HG03342 (cell line): ENCODE data around the gene SLC36A4.
"Not testable (repeated sequence)": the region's sequence is repeated elsewhere in the genome, so short reads cannot be mapped to it uniquely, and the experiment has no call there.

Experiments used
- ATAC-seq: cut with Tn5 transposase; IDR thresholded peaks from one replicate; pipeline ENCODE4 v1.9.1; 2021; ENCODE audit warnings: mild to moderate bottlenecking, moderate library complexity; ENCODE audit not compliant: unreplicated experiment

The SLC36A4 gene

GRCh38 chr11:93197380-93198214, at the start of gene SLC36A4:
Gene SLC36A4, minus strand, starts transcription at chr11:93197991. Its CDS starts 159 bp downstream, at chr11:93197832.
- ATAC-seq, result peak; percentile 82

- not testable (repeated sequence) for ATAC-seq
Measured at GRCh38 chr11:93246790-93247189, 49.0 kb upstream of the SLC36A4 start.

- no peak for ATAC-seq
Measured at GRCh38 chr11:93244018-93244417, 46.2 kb upstream of the SLC36A4 start.

- no peak for ATAC-seq
Measured at GRCh38 chr11:93239966-93240365, 42.2 kb upstream of the SLC36A4 start.

GRCh38 chr11:93238956-93239355, 41.2 kb upstream of the SLC36A4 start:
- ATAC-seq, result no peak

GRCh38 chr11:93236741-93237675, 39.2 kb upstream of the SLC36A4 start:
- peak; percentile 69 for ATAC-seq

GRCh38 chr11:93234602-93235207, 36.9 kb upstream of the SLC36A4 start:
- peak; percentile 94 for ATAC-seq

- no peak for ATAC-seq
Measured at GRCh38 chr11:93229876-93230275, 32.1 kb upstream of the SLC36A4 start.

- no peak for ATAC-seq
Measured at GRCh38 chr11:93225662-93226061, 27.9 kb upstream of the SLC36A4 start.

- ATAC-seq, result no peak
Measured at GRCh38 chr11:93221539-93221938, 23.7 kb upstream of the SLC36A4 start.

GRCh38 chr11:93220078-93220477, 22.3 kb upstream of the SLC36A4 start:
- no peak for ATAC-seq

GRCh38 chr11:93219440-93219839, 21.6 kb upstream of the SLC36A4 start:
- peak; percentile 67 for ATAC-seq

- no peak for ATAC-seq
Measured at GRCh38 chr11:93216511-93217101, 18.8 kb upstream of the SLC36A4 start.

- no peak for ATAC-seq
Measured at GRCh38 chr11:93213622-93214021, 15.8 kb upstream of the SLC36A4 start.

GRCh38 chr11:93212094-93212493, 14.3 kb upstream of the SLC36A4 start:
- no peak for ATAC-seq

GRCh38 chr11:93209466-93209865, 11.7 kb upstream of the SLC36A4 start:
- ATAC-seq, result no peak

- no peak for ATAC-seq
Measured at GRCh38 chr11:93208663-93209270, 11.0 kb upstream of the SLC36A4 start.

- no peak for ATAC-seq
Measured at GRCh38 chr11:93199616-93200015, 1.8 kb upstream of the SLC36A4 start.

GRCh38 chr11:93198215-93198845, 539 bp upstream of the SLC36A4 start:
- ATAC-seq, result no peak

- ATAC-seq, result peak; percentile 29
Measured at GRCh38 chr11:93196816-93197379, 893 bp downstream of the SLC36A4 start.
